ENCODE measurements around the gene MMP24. TPM values are rescaled to one million over a fixed set of nuclear protein-coding genes. Genes with fewer than 3 reads are reported as not detected.

The MMP24 gene
- total RNA-seq, 1 experiment from 2014 or later = 8.2 TPM

DNA sequence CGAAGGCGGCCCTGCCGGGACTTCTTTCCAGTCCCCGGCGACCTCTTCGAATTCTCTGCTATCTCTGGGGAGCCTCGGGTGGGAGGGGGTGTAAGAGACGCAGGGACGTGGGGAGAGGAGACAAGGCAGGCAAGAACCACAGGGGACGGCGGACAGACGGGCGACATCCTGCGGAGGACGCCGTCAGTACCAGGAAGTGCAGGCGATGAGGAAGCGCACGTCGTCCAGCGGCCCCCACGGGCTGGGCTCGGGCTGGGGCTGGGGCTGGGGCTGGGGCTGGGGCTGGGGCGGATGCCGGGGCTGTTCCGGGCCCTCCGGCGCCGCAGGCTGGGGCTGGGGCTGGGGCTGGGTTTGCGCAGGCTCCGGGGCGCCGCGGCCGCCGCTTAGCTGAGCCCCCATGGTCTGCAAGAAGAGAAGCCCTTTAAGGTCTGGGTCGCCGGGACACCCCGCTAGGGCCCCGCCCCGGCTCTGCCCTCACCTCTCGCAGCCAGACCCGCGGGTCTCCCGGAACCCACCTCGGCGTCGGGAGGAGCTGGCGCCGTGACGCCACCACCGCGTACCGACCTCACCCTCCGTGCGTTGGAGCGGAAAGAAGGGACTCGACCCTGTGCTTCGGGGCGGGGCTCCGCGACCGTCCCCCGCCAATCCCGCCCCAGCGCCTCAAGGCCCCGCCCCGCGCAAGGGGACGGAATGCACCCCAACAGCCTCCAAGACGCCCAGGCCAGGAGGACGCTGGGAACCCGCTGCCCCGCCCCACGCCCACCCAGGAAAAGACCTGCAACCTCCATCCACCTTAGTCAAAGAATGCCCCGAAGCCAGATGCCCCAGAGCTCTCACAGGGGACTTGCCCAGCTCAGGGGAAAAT lies 51.3 kb downstream of the MMP24 start, which contains the start of gene MMP24OS:
Gene MMP24OS, minus strand, starts transcription at position 592 of the 865 bp plus-strand sequence. Its CDS starts 193 bp downstream, at position 399.
- H3K4me1 Mint-ChIP-seq (ENCODE audit: low read depth, unreplicated experiment) = peaks cover 25% of the 10 kb centered on the region
- H3K27ac Mint-ChIP-seq (ENCODE audit: unreplicated experiment) = peak within 1 kb of the TSS; percentile 95
- no peaks in the 10 kb centered on the region for H3K9me3 Mint-ChIP-seq (ENCODE audit: low read depth, unreplicated experiment)
- peak within 1 kb of the TSS; percentile 85 for H3K4me3 Mint-ChIP-seq (ENCODE audit: low read depth, unreplicated experiment)
- TF ChIP-seq, protein P1, sequence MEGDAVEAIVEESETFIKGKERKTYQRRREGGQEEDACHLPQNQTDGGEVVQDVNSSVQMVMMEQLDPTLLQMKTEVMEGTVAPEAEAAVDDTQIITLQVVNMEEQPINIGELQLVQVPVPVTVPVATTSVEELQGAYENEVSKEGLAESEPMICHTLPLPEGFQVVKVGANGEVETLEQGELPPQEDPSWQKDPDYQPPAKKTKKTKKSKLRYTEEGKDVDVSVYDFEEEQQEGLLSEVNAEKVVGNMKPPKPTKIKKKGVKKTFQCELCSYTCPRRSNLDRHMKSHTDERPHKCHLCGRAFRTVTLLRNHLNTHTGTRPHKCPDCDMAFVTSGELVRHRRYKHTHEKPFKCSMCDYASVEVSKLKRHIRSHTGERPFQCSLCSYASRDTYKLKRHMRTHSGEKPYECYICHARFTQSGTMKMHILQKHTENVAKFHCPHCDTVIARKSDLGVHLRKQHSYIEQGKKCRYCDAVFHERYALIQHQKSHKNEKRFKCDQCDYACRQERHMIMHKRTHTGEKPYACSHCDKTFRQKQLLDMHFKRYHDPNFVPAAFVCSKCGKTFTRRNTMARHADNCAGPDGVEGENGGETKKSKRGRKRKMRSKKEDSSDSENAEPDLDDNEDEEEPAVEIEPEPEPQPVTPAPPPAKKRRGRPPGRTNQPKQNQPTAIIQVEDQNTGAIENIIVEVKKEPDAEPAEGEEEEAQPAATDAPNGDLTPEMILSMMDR (IDR thresholded peaks at IDR 0.05; ENCODE audit: unreplicated experiment) = peak; percentile 17
- H3K27me3 Mint-ChIP-seq (ENCODE audit: unreplicated experiment) = no peaks in the 10 kb centered on the region
- no TSS peak for BruUV-seq (replicated peaks)
- H3K36me3 Mint-ChIP-seq (ENCODE audit: insufficient read depth, unreplicated experiment) = peaks cover 96% of the 10 kb centered on the region
- CTCF ChIA-PET = interaction anchor here (0.6 to 2.7 kb wide), 10 partner anchors 9 to 241 kb away, joined by 3 to 18 read pairs (median 4); partner anchors contain the start of gene EDEM2
- intact Hi-C loops (cut with micrococcal nuclease; ENCODE audit: unreplicated experiment) = no loop called here
- peak; percentile 98 for DNase-seq

DNA sequence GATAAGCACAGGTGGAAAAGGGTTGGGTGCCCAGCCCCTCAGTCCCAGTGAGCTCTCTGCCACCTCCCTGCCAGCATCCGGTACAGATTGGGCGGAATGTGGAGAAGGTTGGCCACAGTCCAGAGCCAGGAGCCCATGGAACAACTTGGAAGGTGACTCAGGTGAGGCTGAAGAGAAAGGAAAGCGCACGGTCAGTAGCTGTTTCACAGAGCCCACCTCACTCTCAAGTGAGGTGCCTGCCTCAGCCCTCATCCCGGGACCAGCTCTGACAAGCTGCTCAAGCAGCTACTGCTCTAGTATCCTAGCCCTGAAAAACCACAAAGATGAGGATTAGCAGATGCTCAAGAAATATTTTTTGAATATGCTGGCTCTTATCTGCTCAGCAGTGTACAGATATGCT lies 52.5 kb downstream of the MMP24 start:
- H3K27ac Mint-ChIP-seq (ENCODE audit: unreplicated experiment) = peak overlapping the region; percentile 95
- DNase-seq = no peak
- no TSS peak for BruUV-seq (replicated peaks)
- CTCF ChIA-PET = no interaction called here
- no peaks in the 10 kb centered on the region for H3K9me3 Mint-ChIP-seq (ENCODE audit: low read depth, unreplicated experiment)
- intact Hi-C loops (cut with micrococcal nuclease; ENCODE audit: unreplicated experiment) = no loop called here
- H3K27me3 Mint-ChIP-seq (ENCODE audit: unreplicated experiment) = no peaks in the 10 kb centered on the region
- TF ChIP-seq, protein P1 (IDR thresholded peaks at IDR 0.05; ENCODE audit: unreplicated experiment) = no peak
- H3K4me1 Mint-ChIP-seq (ENCODE audit: low read depth, unreplicated experiment) = peaks cover 25% of the 10 kb centered on the region
- peaks cover 96% of the 10 kb centered on the region for H3K36me3 Mint-ChIP-seq (ENCODE audit: insufficient read depth, unreplicated experiment)
- H3K4me3 Mint-ChIP-seq (ENCODE audit: low read depth, unreplicated experiment) = no peak overlapping the region

DNA sequence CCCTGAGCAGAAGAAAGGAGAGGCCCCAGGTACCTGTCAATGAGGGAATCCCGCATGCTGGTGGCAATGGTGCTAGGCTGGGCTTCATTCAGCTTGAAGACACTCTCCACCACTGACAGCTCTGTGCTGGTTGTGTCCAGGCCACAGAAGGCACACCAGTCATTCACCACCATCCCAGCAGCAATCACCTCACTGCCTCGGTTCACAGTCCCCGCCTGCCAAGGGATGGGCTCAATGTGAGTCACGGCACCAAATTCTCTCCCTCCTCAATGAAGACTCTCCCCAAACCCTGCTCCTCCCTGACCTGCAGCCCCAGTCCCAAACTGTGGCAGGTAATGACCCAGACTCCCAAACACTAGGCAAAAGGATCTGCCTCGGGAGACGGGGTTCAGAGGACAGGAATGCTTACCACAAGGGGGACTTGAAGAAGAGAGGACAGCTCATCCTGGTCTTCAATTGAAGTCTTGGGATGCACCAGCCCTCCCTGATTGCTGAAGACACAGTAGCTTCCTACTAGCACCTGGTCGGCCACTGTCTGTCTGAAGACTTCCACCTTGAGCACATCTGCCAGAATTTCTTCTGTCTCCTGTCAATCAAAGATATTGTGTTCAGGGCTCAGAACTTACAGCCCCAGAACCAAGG lies 53.2 kb downstream of the MMP24 start:
- no peaks in the 10 kb centered on the region for H3K9me3 Mint-ChIP-seq (ENCODE audit: low read depth, unreplicated experiment)
- CTCF ChIA-PET = no interaction called here
- BruUV-seq (replicated peaks) = no TSS peak
- no peak overlapping the region for H3K4me3 Mint-ChIP-seq (ENCODE audit: low read depth, unreplicated experiment)
- no peak for DNase-seq
- H3K27me3 Mint-ChIP-seq (ENCODE audit: unreplicated experiment) = no peaks in the 10 kb centered on the region
- peaks cover 96% of the 10 kb centered on the region for H3K36me3 Mint-ChIP-seq (ENCODE audit: insufficient read depth, unreplicated experiment)
- intact Hi-C loops (cut with micrococcal nuclease; ENCODE audit: unreplicated experiment) = no loop called here
- peaks cover 26% of the 10 kb centered on the region for H3K4me1 Mint-ChIP-seq (ENCODE audit: low read depth, unreplicated experiment)
- H3K27ac Mint-ChIP-seq (ENCODE audit: unreplicated experiment) = peak overlapping the region; percentile 95
- TF ChIP-seq, protein P1 (IDR thresholded peaks at IDR 0.05; ENCODE audit: unreplicated experiment) = no peak

DNA sequence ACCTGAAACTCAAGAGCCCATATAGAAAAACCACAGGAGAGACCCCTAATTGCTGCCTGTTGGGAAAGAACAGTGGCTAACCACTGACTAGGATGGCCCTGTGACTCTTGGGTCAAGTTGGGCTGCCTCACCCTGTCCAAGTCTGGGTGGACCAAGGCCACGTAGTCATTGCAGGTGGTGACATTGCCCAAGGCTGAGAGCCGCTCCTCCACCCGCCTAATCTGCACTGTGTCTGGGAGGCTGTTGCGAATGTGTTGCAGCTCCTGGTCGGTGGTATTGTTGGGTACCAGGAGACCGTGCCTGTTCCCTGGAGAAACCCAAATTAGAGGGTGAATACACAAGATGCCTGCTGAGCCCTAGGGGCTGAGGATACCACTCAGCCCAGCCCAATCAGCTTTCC lies 54.0 kb downstream of the MMP24 start:
- intact Hi-C loops (cut with micrococcal nuclease; ENCODE audit: unreplicated experiment) = no loop called here
- H3K27me3 Mint-ChIP-seq (ENCODE audit: unreplicated experiment) = no peaks in the 10 kb centered on the region
- DNase-seq = no peak
- H3K4me3 Mint-ChIP-seq (ENCODE audit: low read depth, unreplicated experiment) = no peak overlapping the region
- peak overlapping the region; percentile 95 for H3K27ac Mint-ChIP-seq (ENCODE audit: unreplicated experiment)
- peaks cover 96% of the 10 kb centered on the region for H3K36me3 Mint-ChIP-seq (ENCODE audit: insufficient read depth, unreplicated experiment)
- CTCF ChIA-PET = interaction anchor here (0.7 to 1.4 kb wide), 2 partner anchors 9 to 97 kb away, joined by 3 to 6 read pairs; no protein-coding TSS in a partner anchor
- no TSS peak for BruUV-seq (replicated peaks)
- peaks cover 35% of the 10 kb centered on the region for H3K4me1 Mint-ChIP-seq (ENCODE audit: low read depth, unreplicated experiment)
- H3K9me3 Mint-ChIP-seq (ENCODE audit: low read depth, unreplicated experiment) = no peaks in the 10 kb centered on the region
- TF ChIP-seq, protein P1 (IDR thresholded peaks at IDR 0.05; ENCODE audit: unreplicated experiment) = no peak

All from Calu3 (cell line).